IMR-90 (cell line): ENCODE measurements around the gene SV2B. TPM values are rescaled to one million over a fixed set of nuclear protein-coding genes. Genes with fewer than 3 reads are reported as not detected.

ENCODE experiments used
- ATAC-seq: fragments of 200-7000 bp; cut with Tn5 transposase; 2 replicates; pipeline ENCODE4 v1.9.1; 2020; ENCODE audit warnings: low read depth, mild to moderate bottlenecking, moderate library complexity
- BruUV-seq: library from RNA; stranded (reverse); fragments of 400-500 nt; replicated peaks from 2 replicates; lab custom pipeline; 2021; lab: Mats Ljungman, UMichigan
- CTCF ChIA-PET: fragments of 300-600 bp; formaldehyde crosslinking; extraction: SDS; loops from one replicate; lab custom pipeline; 2021; ENCODE audit warnings: antibody characterized with exemption; lab: Yijun Ruan, JAX
- POLR2A ChIA-PET: fragments of 300-600 bp; sonication (Branson Sonifier 250); formaldehyde crosslinking; loops from one replicate; lab custom pipeline; 2022; ENCODE audit warnings: antibody characterized with exemption; ENCODE audit not compliant: unreplicated experiment; lab: Charles Lee
- DNase-seq: peaks from one replicate; pipeline ENCODE4 v3.0.0; 2013
- H2AFZ ChIP-seq: replicated peaks from 2 replicates; pipeline ENCODE3; 2013; ENCODE audit warnings: low read length, mild to moderate bottlenecking; ENCODE audit not compliant: poor library complexity
- H2AK5ac ChIP-seq: 2 replicates; pipeline ENCODE4 v1.6.1; 2013; ENCODE audit warnings: low read depth, low read length, inconsistent platforms
- H2AK9ac ChIP-seq: replicated peaks from 2 replicates; pipeline ENCODE3; 2013; ENCODE audit warnings: mild to moderate bottlenecking, low read depth, low read length, moderate library complexity; ENCODE audit not compliant: poor library complexity
- H2BK120ac ChIP-seq: 2 replicates; pipeline ENCODE4 v1.6.1; 2013; ENCODE audit warnings: low read depth, low read length, inconsistent platforms
- H2BK15ac ChIP-seq: 3 replicates; pipeline ENCODE4 v1.6.1; 2013; ENCODE audit warnings: low read depth, low read length, inconsistent platforms
- H2BK20ac ChIP-seq: 2 replicates; pipeline ENCODE4 v1.6.1; 2013; ENCODE audit warnings: low read depth, mild to moderate bottlenecking, inconsistent platforms, low read length, moderate library complexity
- H2BK5ac ChIP-seq: 2 replicates; pipeline ENCODE4 v1.6.1; 2013; ENCODE audit warnings: mild to moderate bottlenecking, low read depth, low read length, inconsistent platforms; ENCODE audit not compliant: poor library complexity, severe bottlenecking
- H3K14ac ChIP-seq: replicated peaks from 2 replicates; pipeline ENCODE4 v1.6.1; 2013; ENCODE audit warnings: low read depth, low read length, inconsistent platforms
- H3K18ac ChIP-seq: 2 replicates; pipeline ENCODE4 v1.6.1; 2013; ENCODE audit warnings: low read depth, low read length, control low read depth
- H3K23ac ChIP-seq: 2 replicates; pipeline ENCODE4 v1.6.1; 2013; ENCODE audit warnings: low read depth, low read length, inconsistent platforms
- H3K27ac ChIP-seq: 2 replicates; pipeline ENCODE4 v1.5.1; 2013; ENCODE audit warnings: mild to moderate bottlenecking, control low read depth, low read length; ENCODE audit not compliant: insufficient read depth
- H3K27me3 ChIP-seq: 2 replicates; pipeline ENCODE4 v1.6.1; 2013; ENCODE audit warnings: low read length; ENCODE audit not compliant: control insufficient read depth, insufficient read depth
- H3K36me3 ChIP-seq: 2 replicates; pipeline ENCODE4 v1.6.1; 2013; ENCODE audit warnings: low read length, mixed read lengths; ENCODE audit not compliant: control insufficient read depth, insufficient read depth
- H3K4ac ChIP-seq: 2 replicates; pipeline ENCODE4 v1.6.1; 2013; ENCODE audit warnings: low read depth, low read length, inconsistent platforms
- H3K4me1 ChIP-seq: 2 replicates; pipeline ENCODE4 v1.6.1; 2013; ENCODE audit warnings: low read length, mixed read lengths; ENCODE audit not compliant: control insufficient read depth, insufficient read depth
- H3K4me2 ChIP-seq: 2 replicates; pipeline ENCODE4 v1.6.1; 2013; ENCODE audit warnings: low read depth, mild to moderate bottlenecking, control low read depth, low read length, moderate library complexity
- H3K4me3 ChIP-seq: 2 replicates; pipeline ENCODE4 v1.5.1; 2013; ENCODE audit warnings: low read depth, mild to moderate bottlenecking, control low read depth, low read length, moderate library complexity; ENCODE audit not compliant: insufficient read depth
- H3K56ac ChIP-seq: 2 replicates; pipeline ENCODE4 v1.6.1; 2013; ENCODE audit warnings: low read length, inconsistent platforms; ENCODE audit not compliant: insufficient read depth; ENCODE audit errors: extremely low read depth
- H3K79me1 ChIP-seq, 2 experiments: 2 replicates each; pipeline ENCODE4 v1.6.1; 2013; ENCODE audit warnings: low read length in 2 of 2, inconsistent platforms in 1 of 2, low read depth in 1 of 2
- H3K9ac ChIP-seq: 2 replicates; pipeline ENCODE4 v1.6.1; 2013; ENCODE audit warnings: low read depth, low read length, control low read depth
- H3K9me1 ChIP-seq: 2 replicates; pipeline ENCODE4 v1.6.1; 2013; ENCODE audit warnings: low read length, inconsistent platforms; ENCODE audit not compliant: insufficient read depth
- H3K9me3 ChIP-seq: 2 replicates; pipeline ENCODE4 v1.6.1; 2013; ENCODE audit warnings: low read length; ENCODE audit not compliant: control insufficient read depth, insufficient read depth
- H4K20me1 ChIP-seq: 2 replicates; pipeline ENCODE4 v1.6.1; 2013; ENCODE audit warnings: low read length, inconsistent platforms; ENCODE audit not compliant: insufficient read depth
- H4K5ac ChIP-seq: 2 replicates; pipeline ENCODE4 v1.6.1; 2013; ENCODE audit warnings: mild to moderate bottlenecking, low read depth, low read length, control low read depth
- H4K8ac ChIP-seq, 2 experiments: 2 replicates each; pipeline ENCODE4 v1.6.1; 2013; ENCODE audit warnings: low read depth in 2 of 2, low read length in 2 of 2, control low read depth in 1 of 2, inconsistent platforms in 1 of 2
- H4K91ac ChIP-seq: 2 replicates; pipeline ENCODE4 v1.6.1; 2013; ENCODE audit warnings: low read depth, low read length, inconsistent platforms; ENCODE audit not compliant: insufficient read depth
- BHLHE40 ChIP-seq: fragments of 150-350 bp; IDR thresholded peaks from 2 replicates; pipeline ENCODE4 v1.6.1; 2016; ENCODE audit warnings: mild to moderate bottlenecking, low read depth, low read length
- WGBS, 2 experiments: methylation state at CpG; one replicate each; pipeline versions ENCODE4 v1.1.5 to v1.1.7; 2013; ENCODE audit warnings: missing lambda C conversion rate in 2 of 2; ENCODE audit not compliant: insufficient read length in 1 of 2; ENCODE audit errors: extremely low coverage in 2 of 2; 5-methylcytosine and 5-hydroxymethylcytosine counted together
- dilution Hi-C: fragments of 300-500 bp; cut with HindIII; formaldehyde crosslinking; loops from one replicate; pipeline ENCODE4 v1.14.3; 2018; ENCODE audit warnings: low sequenced_read_pairs; ENCODE audit not compliant: unreplicated experiment
- in situ Hi-C: fragments of 300-500 bp; cut with MboI; formaldehyde crosslinking; loops from 3 replicates; pipeline ENCODE4 v1.14.3; 2019; ENCODE audit warnings: low sequenced_read_pairs, inconsistent platforms, mixed read lengths
- intact Hi-C: fragments of 100-400 bp; cut with micrococcal nuclease; formaldehyde crosslinking; loops from 2 replicates; pipeline ENCODE4 v1.10.0; 2022
- polyA plus RNA-seq, 3 experiments: library from polyadenylated mRNA; depleted of rRNA; stranded (reverse); fragments of >200 nt; gene quantifications; 2 replicates each; pipeline ENCODE4 v1.2.3, GENCODE V29; 2012; ENCODE audit warnings: low replicate concordance in 1 of 3
- total RNA-seq: library from RNA; depleted of rRNA; stranded (reverse); fragments of >200 nt; gene quantifications from 2 replicates; pipeline ENCODE4 v1.2.3, GENCODE V29; 2012
- TF ChIP-seq, protein P1 (sequence below): conservative IDR thresholded peaks from 2 replicates; pipeline ENCODE4 v1.5.1; 2012; ENCODE audit warnings: mild to moderate bottlenecking, low read depth, low read length, improper control_type of control experiment

Gene SV2B
- total and polyA plus RNA-seq, 2 of the 4 experiments (the other 2 are of a cell fraction), result not detected

DNA sequence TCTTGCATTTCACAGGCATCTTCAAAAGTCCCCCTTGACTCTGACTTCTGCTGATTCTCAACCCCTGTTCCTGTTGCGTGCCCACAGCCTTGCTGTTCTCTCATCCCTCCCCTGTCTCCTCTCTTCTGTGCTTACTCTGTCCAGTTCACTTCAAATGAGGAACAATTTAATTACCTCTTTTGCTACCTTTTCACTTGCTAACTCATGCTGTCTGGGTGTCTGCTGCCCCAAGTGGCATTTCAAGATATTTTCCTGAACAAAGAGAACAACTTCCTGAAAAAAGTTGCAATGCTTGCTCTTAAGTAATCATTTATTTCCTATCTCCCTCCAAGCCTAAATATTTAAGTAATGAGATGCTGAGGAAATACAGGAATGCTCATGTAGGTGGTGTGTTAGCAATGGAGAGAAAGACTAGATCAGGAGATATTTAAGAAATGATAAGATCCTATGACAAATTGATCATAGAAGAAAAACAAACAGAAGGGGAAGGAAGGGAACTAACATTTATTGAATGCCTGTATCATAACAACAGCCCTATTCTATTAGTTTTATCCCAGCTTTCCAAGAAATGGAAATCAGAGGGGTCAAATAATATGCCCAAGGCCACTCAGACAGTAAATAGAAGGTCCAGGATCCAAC is 42.2 kb downstream of the SV2B start:
- BruUV-seq, result no TSS peak
- no peak overlapping the region for H3K56ac ChIP-seq
- no peak overlapping the region for H3K23ac ChIP-seq
- no peak overlapping the region for H4K91ac ChIP-seq
- CTCF ChIA-PET, result no interaction called here
- H3K4ac ChIP-seq, result no peak overlapping the region
- H4K5ac ChIP-seq, result no peak overlapping the region
- no peak overlapping the region for H2BK20ac ChIP-seq
- H3K9me3 ChIP-seq, result no peaks in the 10 kb centered on the region
- H2AK9ac ChIP-seq, result no peak overlapping the region
- H2BK15ac ChIP-seq, result no peak overlapping the region
- no peak overlapping the region for H3K14ac ChIP-seq
- no peak overlapping the region for H3K9ac ChIP-seq
- no peak overlapping the region for H2BK120ac ChIP-seq
- TF ChIP-seq BHLHE40, result no peak
- TF ChIP-seq, protein P1, sequence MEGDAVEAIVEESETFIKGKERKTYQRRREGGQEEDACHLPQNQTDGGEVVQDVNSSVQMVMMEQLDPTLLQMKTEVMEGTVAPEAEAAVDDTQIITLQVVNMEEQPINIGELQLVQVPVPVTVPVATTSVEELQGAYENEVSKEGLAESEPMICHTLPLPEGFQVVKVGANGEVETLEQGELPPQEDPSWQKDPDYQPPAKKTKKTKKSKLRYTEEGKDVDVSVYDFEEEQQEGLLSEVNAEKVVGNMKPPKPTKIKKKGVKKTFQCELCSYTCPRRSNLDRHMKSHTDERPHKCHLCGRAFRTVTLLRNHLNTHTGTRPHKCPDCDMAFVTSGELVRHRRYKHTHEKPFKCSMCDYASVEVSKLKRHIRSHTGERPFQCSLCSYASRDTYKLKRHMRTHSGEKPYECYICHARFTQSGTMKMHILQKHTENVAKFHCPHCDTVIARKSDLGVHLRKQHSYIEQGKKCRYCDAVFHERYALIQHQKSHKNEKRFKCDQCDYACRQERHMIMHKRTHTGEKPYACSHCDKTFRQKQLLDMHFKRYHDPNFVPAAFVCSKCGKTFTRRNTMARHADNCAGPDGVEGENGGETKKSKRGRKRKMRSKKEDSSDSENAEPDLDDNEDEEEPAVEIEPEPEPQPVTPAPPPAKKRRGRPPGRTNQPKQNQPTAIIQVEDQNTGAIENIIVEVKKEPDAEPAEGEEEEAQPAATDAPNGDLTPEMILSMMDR, result peak; percentile 16; the same call in 1 of the 2 replicates
- dilution Hi-C loops (no loop called here), intact Hi-C loops (no loop called here), in situ Hi-C loops (no loop called here)
- H3K27me3 ChIP-seq, result no peaks in the 10 kb centered on the region
- no peak; the same call in 1 of the 2 replicates for ATAC-seq
- H4K20me1 ChIP-seq, result no peaks in the 10 kb centered on the region
- H3K4me2 ChIP-seq, result no peak overlapping the region
- H2AK5ac ChIP-seq, result no peak overlapping the region
- no peak for DNase-seq
- no peak overlapping the region for H3K18ac ChIP-seq
- H3K4me1 ChIP-seq, result no peaks in the 10 kb centered on the region
- no peak overlapping the region for H3K27ac ChIP-seq
- no peak overlapping the region for H3K4me3 ChIP-seq
- H3K79me1 ChIP-seq, result no peaks in the 10 kb centered on the region
- H4K8ac ChIP-seq, result no peak overlapping the region
- no peak overlapping the region for H2AFZ ChIP-seq
- no CpG with 5 or more reads among the region's 1 CpG for WGBS, 2 experiments
- H3K36me3 ChIP-seq, result no peaks in the 10 kb centered on the region
- POLR2A ChIA-PET, result no interaction called here
- no peak overlapping the region for H2BK5ac ChIP-seq
- H3K9me1 ChIP-seq, result no peaks in the 10 kb centered on the region
